ENCODE results near the gene KDM4F.
A peak's percentile ranks its signal among the peaks of the same experiment; 100 is the strongest.

The KDM4F gene

GRCh38 chr11:95088946-95089619 is 39.9 kb downstream of the KDM4F start:
- no peak for TF ChIP-seq TAF1 (IDR thresholded peaks at IDR 0.05; ENCODE audit: low read depth, low read length)
- TF ChIP-seq POLR2AphosphoS5 (IDR thresholded peaks at IDR 0.05; ENCODE audit: low read depth, low read length): no peak
- TF ChIP-seq PAX5 (IDR thresholded peaks at IDR 0.05; ENCODE audit: insufficient read depth, low read length, severe bottlenecking): no peak
- no peak for TF ChIP-seq SPI1 (IDR thresholded peaks at IDR 0.05; ENCODE audit: low read depth, low read length)
- TF ChIP-seq POLR2A (IDR thresholded peaks at IDR 0.05; ENCODE audit: low read depth, low read length): no peak
- TF ChIP-seq POU2F2 (IDR thresholded peaks at IDR 0.05; ENCODE audit: low read depth, low read length): no peak
- DNase-seq (ENCODE audit: insufficient read length, low spot score): no peak
- peak; percentile 88 for FAIRE-seq

- DNase-seq (ENCODE audit: insufficient read length, low spot score) (peak; percentile 78), FAIRE-seq (peak; percentile 97)
- TF ChIP-seq SPI1 (IDR thresholded peaks at IDR 0.05; ENCODE audit: low read depth, low read length) (peak; percentile 57), POLR2AphosphoS5 (IDR thresholded peaks at IDR 0.05; ENCODE audit: low read depth, low read length) (0 out of 2 replicates have a peak, but pooled peaks have one; percentile 35), POLR2A (IDR thresholded peaks at IDR 0.05; ENCODE audit: low read depth, low read length) (peak; percentile 62; the same call in 1 of the 2 replicates), PAX5 (IDR thresholded peaks at IDR 0.05; ENCODE audit: insufficient read depth, low read length, severe bottlenecking) (no peak), TAF1 (IDR thresholded peaks at IDR 0.05; ENCODE audit: low read depth, low read length) (peak; percentile 84)
Observed at GRCh38 chr11:95089620-95090542, 40.7 kb downstream of the KDM4F start, which contains the start of gene ENDOD1. Gene ENDOD1 (plus strand): TSS chr11:95089846. CDS start chr11:95089928, 82 bp downstream.

- FAIRE-seq (no peak), DNase-seq (ENCODE audit: insufficient read length, low spot score) (no peak)
- no peak for TF ChIP-seq PAX5 (IDR thresholded peaks at IDR 0.05; ENCODE audit: insufficient read depth, low read length, severe bottlenecking)
- no peak for TF ChIP-seq POLR2AphosphoS5 (IDR thresholded peaks at IDR 0.05; ENCODE audit: low read depth, low read length)
- no peak for TF ChIP-seq TAF1 (IDR thresholded peaks at IDR 0.05; ENCODE audit: low read depth, low read length)
Observed at GRCh38 chr11:95091663-95092180, 42.5 kb downstream of the KDM4F start.

- DNase-seq (ENCODE audit: insufficient read length, low spot score) (no peak), FAIRE-seq (peak; percentile 74)
- TF ChIP-seq POLR2AphosphoS5 (IDR thresholded peaks at IDR 0.05; ENCODE audit: low read depth, low read length) (no peak), PAX5 (IDR thresholded peaks at IDR 0.05; ENCODE audit: insufficient read depth, low read length, severe bottlenecking) (no peak), TAF1 (IDR thresholded peaks at IDR 0.05; ENCODE audit: low read depth, low read length) (no peak), SPI1 (IDR thresholded peaks at IDR 0.05; ENCODE audit: low read depth, low read length) (no peak), POLR2A (IDR thresholded peaks at IDR 0.05; ENCODE audit: low read depth, low read length) (no peak), POU2F2 (IDR thresholded peaks at IDR 0.05; ENCODE audit: low read depth, low read length) (no peak)
Observed at GRCh38 chr11:95092549-95093324, 43.5 kb downstream of the KDM4F start.

- TF ChIP-seq SPI1 (IDR thresholded peaks at IDR 0.05; ENCODE audit: low read depth, low read length): peak; percentile 78
- TF ChIP-seq POLR2A (IDR thresholded peaks at IDR 0.05; ENCODE audit: low read depth, low read length): no peak
- FAIRE-seq (peak; percentile 47), DNase-seq (ENCODE audit: insufficient read length, low spot score) (no peak)
Observed at GRCh38 chr11:95093548-95093947, 44.3 kb downstream of the KDM4F start.

GRCh38 chr11:95095858-95096587 is 46.8 kb downstream of the KDM4F start:
- no peak for DNase-seq (ENCODE audit: insufficient read length, low spot score)
- FAIRE-seq: peak; percentile 28

GRCh38 chr11:95097209-95097608 is 48.0 kb downstream of the KDM4F start:
- DNase-seq (ENCODE audit: insufficient read length, low spot score) (no peak), FAIRE-seq (no peak)
- TF ChIP-seq POLR2AphosphoS5 (IDR thresholded peaks at IDR 0.05; ENCODE audit: low read depth, low read length) (no peak), POU2F2 (IDR thresholded peaks at IDR 0.05; ENCODE audit: low read depth, low read length) (no peak), POLR2A (IDR thresholded peaks at IDR 0.05; ENCODE audit: low read depth, low read length) (no peak), TAF1 (IDR thresholded peaks at IDR 0.05; ENCODE audit: low read depth, low read length) (no peak), PAX5 (IDR thresholded peaks at IDR 0.05; ENCODE audit: insufficient read depth, low read length, severe bottlenecking) (no peak), SPI1 (IDR thresholded peaks at IDR 0.05; ENCODE audit: low read depth, low read length) (no peak)

More at GRCh38 chr11:95095858-95096587, 46.8 kb downstream of the KDM4F start:
- TF ChIP-seq PAX5 (IDR thresholded peaks at IDR 0.05; ENCODE audit: insufficient read depth, low read length, severe bottlenecking): peak; percentile 96
- peak; percentile 73 for TF ChIP-seq SPI1 (IDR thresholded peaks at IDR 0.05; ENCODE audit: low read depth, low read length)
- no peak for TF ChIP-seq POU2F2 (IDR thresholded peaks at IDR 0.05; ENCODE audit: low read depth, low read length)
- no peak for TF ChIP-seq TAF1 (IDR thresholded peaks at IDR 0.05; ENCODE audit: low read depth, low read length)
- TF ChIP-seq POLR2A (IDR thresholded peaks at IDR 0.05; ENCODE audit: low read depth, low read length): no peak
- TF ChIP-seq POLR2AphosphoS5 (IDR thresholded peaks at IDR 0.05; ENCODE audit: low read depth, low read length): no peak

- DNase-seq (ENCODE audit: insufficient read length, low spot score): no peak
- no peak for TF ChIP-seq POLR2A (IDR thresholded peaks at IDR 0.05; ENCODE audit: low read depth, low read length)
- TF ChIP-seq POU2F2 (IDR thresholded peaks at IDR 0.05; ENCODE audit: low read depth, low read length): no peak
- no peak for TF ChIP-seq PAX5 (IDR thresholded peaks at IDR 0.05; ENCODE audit: insufficient read depth, low read length, severe bottlenecking)
- FAIRE-seq: no peak
Observed at GRCh38 chr11:95098826-95099225, 49.6 kb downstream of the KDM4F start.
